ENCODE data around the gene INSC. TPM values are rescaled to one million over a fixed set of nuclear protein-coding genes. Genes with fewer than 3 reads are reported as not detected.

The INSC gene
- total RNA-seq, 1 experiment from 2014 or later: 1.0 TPM

- BruUV-seq (replicated peaks): no TSS peak
- TF ChIP-seq EZH2 (IDR thresholded peaks at IDR 0.05; ENCODE audit: borderline replicate concordance, low read depth, low read length, poor library complexity, severe bottlenecking) (no peak), CTCF (conservative IDR thresholded peaks at IDR 0.05; ENCODE audit: low read depth, low read length) (no peak)
- Histone ChIP-seq H3K36me3 (ENCODE audit: insufficient read depth, low read length, poor library complexity, severe bottlenecking) (no peaks in the 10 kb centered on the region), H3K27me3 (replicated peaks; ENCODE audit: insufficient read depth, low read depth, low read length, poor library complexity) (no peaks in the 10 kb centered on the region), H3K4me1 (ENCODE audit: insufficient read depth, low read length, poor library complexity, severe bottlenecking) (no peaks in the 10 kb centered on the region), H3K9me3 (ENCODE audit: low read depth, low read length, poor library complexity, severe bottlenecking) (no peaks in the 10 kb centered on the region), H3K27ac (ENCODE audit: low read depth, low read length, poor library complexity, severe bottlenecking) (no peak overlapping the region), H3K4me3 (ENCODE audit: low read depth, low read length, poor library complexity, severe bottlenecking) (no peak overlapping the region)
- intact Hi-C loops (cut with micrococcal nuclease; ENCODE audit: unreplicated experiment): no loop called here
- no peak for DNase-seq (ENCODE audit: low spot score)
- ChIA-PET POLR2A (ENCODE audit: low non-redundant PET) (no interaction called here), CTCF (no interaction called here)
Observed at GRCh38 chr11:15166204-15166603, 51.5 kb downstream of the INSC start.

- no peak for DNase-seq (ENCODE audit: low spot score)
- no peak for TF ChIP-seq CTCF (conservative IDR thresholded peaks at IDR 0.05; ENCODE audit: low read depth, low read length)
- no peak for TF ChIP-seq EZH2 (IDR thresholded peaks at IDR 0.05; ENCODE audit: borderline replicate concordance, low read depth, low read length, poor library complexity, severe bottlenecking)
- intact Hi-C loops (cut with micrococcal nuclease; ENCODE audit: unreplicated experiment): no loop called here
- ChIA-PET CTCF (no interaction called here), POLR2A (ENCODE audit: low non-redundant PET) (no interaction called here)
- H3K36me3 ChIP-seq (ENCODE audit: insufficient read depth, low read length, poor library complexity, severe bottlenecking): no peaks in the 10 kb centered on the region
- no peak overlapping the region for H3K27ac ChIP-seq (ENCODE audit: low read depth, low read length, poor library complexity, severe bottlenecking)
- no peaks in the 10 kb centered on the region for H3K4me1 ChIP-seq (ENCODE audit: insufficient read depth, low read length, poor library complexity, severe bottlenecking)
- no peaks in the 10 kb centered on the region for H3K27me3 ChIP-seq (replicated peaks; ENCODE audit: insufficient read depth, low read depth, low read length, poor library complexity)
- no peaks in the 10 kb centered on the region for H3K9me3 ChIP-seq (ENCODE audit: low read depth, low read length, poor library complexity, severe bottlenecking)
- no TSS peak for BruUV-seq (replicated peaks)
- no peak overlapping the region for H3K4me3 ChIP-seq (ENCODE audit: low read depth, low read length, poor library complexity, severe bottlenecking)
Observed at GRCh38 chr11:15169815-15170551, 55.3 kb downstream of the INSC start.

GRCh38 chr11:15170698-15171097, 56.0 kb downstream of the INSC start:
- Histone ChIP-seq H3K4me3 (ENCODE audit: low read depth, low read length, poor library complexity, severe bottlenecking) (no peak overlapping the region), H3K36me3 (ENCODE audit: insufficient read depth, low read length, poor library complexity, severe bottlenecking) (no peaks in the 10 kb centered on the region), H3K9me3 (ENCODE audit: low read depth, low read length, poor library complexity, severe bottlenecking) (no peaks in the 10 kb centered on the region), H3K27me3 (replicated peaks; ENCODE audit: insufficient read depth, low read depth, low read length, poor library complexity) (no peaks in the 10 kb centered on the region), H3K4me1 (ENCODE audit: insufficient read depth, low read length, poor library complexity, severe bottlenecking) (no peaks in the 10 kb centered on the region), H3K27ac (ENCODE audit: low read depth, low read length, poor library complexity, severe bottlenecking) (no peak overlapping the region)
- intact Hi-C loops (cut with micrococcal nuclease; ENCODE audit: unreplicated experiment): no loop called here
- CTCF ChIA-PET: no interaction called here
- TF ChIP-seq CTCF (conservative IDR thresholded peaks at IDR 0.05; ENCODE audit: low read depth, low read length): no peak
- TF ChIP-seq EZH2 (IDR thresholded peaks at IDR 0.05; ENCODE audit: borderline replicate concordance, low read depth, low read length, poor library complexity, severe bottlenecking): no peak
- DNase-seq (ENCODE audit: low spot score): no peak
- POLR2A ChIA-PET (ENCODE audit: low non-redundant PET): no interaction called here
- BruUV-seq (replicated peaks): no TSS peak

Measured in A673 (cell line).